ENCODE measurements around the gene NADSYN1.
"Not testable (repeated sequence)": the region's sequence is repeated elsewhere in the genome, so short reads cannot be mapped to it uniquely, and the experiment has no call there.

NADSYN1 gene

GRCh38 chr11:71422318-71422717 is 30.7 kb upstream of the NADSYN1 start:
- H3K4me1 ChIP-seq (ENCODE audit: control insufficient read depth, insufficient read depth, low read length, poor library complexity, severe bottlenecking); H3K27ac ChIP-seq (ENCODE audit: low read depth, low read length, severe bottlenecking); H3K36me3 ChIP-seq (ENCODE audit: control insufficient read depth, insufficient read depth, low read length); H3K4me3 ChIP-seq (ENCODE audit: extremely low read depth, insufficient read depth, low read length, poor library complexity, severe bottlenecking); H3K9me3 ChIP-seq (ENCODE audit: control insufficient read depth, low read length): not testable (repeated sequence)
- 100% methylated on average over 1 of the region's 3 CpGs; no CpG with 5 or more reads in 1 of the 2 experiments for WGBS, 2 experiments (ENCODE audit: insufficient coverage in 2 of 2)

- Histone ChIP-seq H3K27ac (ENCODE audit: low read depth, low read length, severe bottlenecking) (no peak overlapping the region), H3K9me3 (ENCODE audit: control insufficient read depth, low read length) (no peaks in the 10 kb centered on the region), H3K36me3 (ENCODE audit: control insufficient read depth, insufficient read depth, low read length) (no peaks in the 10 kb centered on the region), H3K4me3 (ENCODE audit: extremely low read depth, insufficient read depth, low read length, poor library complexity, severe bottlenecking) (no peak overlapping the region), H3K4me1 (ENCODE audit: control insufficient read depth, insufficient read depth, low read length, poor library complexity, severe bottlenecking) (no peaks in the 10 kb centered on the region)
- 93 to 94% methylated on average over 2 to 3 of the region's 7 CpGs for WGBS, 2 experiments (ENCODE audit: insufficient coverage in 2 of 2)
Measured at GRCh38 chr11:71423181-71423790, 29.7 kb upstream of the NADSYN1 start.

- Histone ChIP-seq H3K27ac (ENCODE audit: low read depth, low read length, severe bottlenecking) (no peak overlapping the region), H3K4me3 (ENCODE audit: extremely low read depth, insufficient read depth, low read length, poor library complexity, severe bottlenecking) (no peak overlapping the region), H3K9me3 (ENCODE audit: control insufficient read depth, low read length) (no peaks in the 10 kb centered on the region), H3K36me3 (ENCODE audit: control insufficient read depth, insufficient read depth, low read length) (no peaks in the 10 kb centered on the region), H3K4me1 (ENCODE audit: control insufficient read depth, insufficient read depth, low read length, poor library complexity, severe bottlenecking) (no peaks in the 10 kb centered on the region)
- 80 to 83% methylated on average over 2 of the region's 2 CpGs for WGBS, 2 experiments (ENCODE audit: insufficient coverage in 2 of 2)
Measured at GRCh38 chr11:71425409-71425808, 27.6 kb upstream of the NADSYN1 start.

- H3K36me3 ChIP-seq (ENCODE audit: control insufficient read depth, insufficient read depth, low read length), result no peaks in the 10 kb centered on the region
- 74 to 86% methylated on average over 3 to 4 of the region's 4 CpGs for WGBS, 2 experiments (ENCODE audit: insufficient coverage in 2 of 2)
Measured at GRCh38 chr11:71425860-71426259, 27.1 kb upstream of the NADSYN1 start.

GRCh38 chr11:71426413-71426812 is 26.6 kb upstream of the NADSYN1 start:
- Histone ChIP-seq H3K36me3 (ENCODE audit: control insufficient read depth, insufficient read depth, low read length) (no peaks in the 10 kb centered on the region), H3K4me3 (ENCODE audit: extremely low read depth, insufficient read depth, low read length, poor library complexity, severe bottlenecking) (no peak overlapping the region), H3K9me3 (ENCODE audit: control insufficient read depth, low read length) (no peaks in the 10 kb centered on the region), H3K27ac (ENCODE audit: low read depth, low read length, severe bottlenecking) (no peak overlapping the region), H3K4me1 (ENCODE audit: control insufficient read depth, insufficient read depth, low read length, poor library complexity, severe bottlenecking) (no peaks in the 10 kb centered on the region)
- 60% methylated on average over 1 of the region's 3 CpGs; no CpG with 5 or more reads in 1 of the 2 experiments for WGBS, 2 experiments (ENCODE audit: insufficient coverage in 2 of 2)

More at GRCh38 chr11:71425860-71426259, 27.1 kb upstream of the NADSYN1 start:
- H3K9me3 ChIP-seq (ENCODE audit: control insufficient read depth, low read length), result no peaks in the 10 kb centered on the region
- no peak overlapping the region for H3K4me3 ChIP-seq (ENCODE audit: extremely low read depth, insufficient read depth, low read length, poor library complexity, severe bottlenecking)
- no peaks in the 10 kb centered on the region for H3K4me1 ChIP-seq (ENCODE audit: control insufficient read depth, insufficient read depth, low read length, poor library complexity, severe bottlenecking)
- H3K27ac ChIP-seq (ENCODE audit: low read depth, low read length, severe bottlenecking), result no peak overlapping the region

GRCh38 chr11:71428861-71429435 is 24.1 kb upstream of the NADSYN1 start:
- no peak overlapping the region for H3K27ac ChIP-seq (ENCODE audit: low read depth, low read length, severe bottlenecking)
- H3K4me1 ChIP-seq (ENCODE audit: control insufficient read depth, insufficient read depth, low read length, poor library complexity, severe bottlenecking), result no peaks in the 10 kb centered on the region
- no peaks in the 10 kb centered on the region for H3K9me3 ChIP-seq (ENCODE audit: control insufficient read depth, low read length)
- H3K4me3 ChIP-seq (ENCODE audit: extremely low read depth, insufficient read depth, low read length, poor library complexity, severe bottlenecking), result no peak overlapping the region
- no peaks in the 10 kb centered on the region for H3K36me3 ChIP-seq (ENCODE audit: control insufficient read depth, insufficient read depth, low read length)
- 83 to 86% methylated on average over 6 of the region's 7 CpGs for WGBS, 2 experiments (ENCODE audit: insufficient coverage in 2 of 2)

- no peak overlapping the region for H3K27ac ChIP-seq (ENCODE audit: low read depth, low read length, severe bottlenecking)
- WGBS, 2 experiments (ENCODE audit: insufficient coverage in 2 of 2), result 93 to 97% methylated on average over 3 of the region's 6 CpGs
- H3K36me3 ChIP-seq (ENCODE audit: control insufficient read depth, insufficient read depth, low read length), result peaks cover 5% of the 10 kb centered on the region
- no peaks in the 10 kb centered on the region for H3K9me3 ChIP-seq (ENCODE audit: control insufficient read depth, low read length)
- H3K4me3 ChIP-seq (ENCODE audit: extremely low read depth, insufficient read depth, low read length, poor library complexity, severe bottlenecking), result no peak overlapping the region
- H3K4me1 ChIP-seq (ENCODE audit: control insufficient read depth, insufficient read depth, low read length, poor library complexity, severe bottlenecking), result no peaks in the 10 kb centered on the region
Measured at GRCh38 chr11:71429701-71430100, 23.3 kb upstream of the NADSYN1 start.

- H3K36me3 ChIP-seq (ENCODE audit: control insufficient read depth, insufficient read depth, low read length), result peaks cover 10% of the 10 kb centered on the region
- no peak overlapping the region for H3K4me3 ChIP-seq (ENCODE audit: extremely low read depth, insufficient read depth, low read length, poor library complexity, severe bottlenecking)
- H3K4me1 ChIP-seq (ENCODE audit: control insufficient read depth, insufficient read depth, low read length, poor library complexity, severe bottlenecking), result no peaks in the 10 kb centered on the region
- H3K9me3 ChIP-seq (ENCODE audit: control insufficient read depth, low read length), result no peaks in the 10 kb centered on the region
- 92 to 95% methylated on average over 7 to 9 of the region's 9 CpGs for WGBS, 2 experiments (ENCODE audit: insufficient coverage in 2 of 2)
- H3K27ac ChIP-seq (ENCODE audit: low read depth, low read length, severe bottlenecking), result no peak overlapping the region
Measured at GRCh38 chr11:71430166-71430565, 22.8 kb upstream of the NADSYN1 start.

GRCh38 chr11:71431271-71431670 is 21.7 kb upstream of the NADSYN1 start:
- H3K36me3 ChIP-seq (ENCODE audit: control insufficient read depth, insufficient read depth, low read length), result peaks cover 20% of the 10 kb centered on the region
- no peak overlapping the region for H3K27ac ChIP-seq (ENCODE audit: low read depth, low read length, severe bottlenecking)
- H3K4me1 ChIP-seq (ENCODE audit: control insufficient read depth, insufficient read depth, low read length, poor library complexity, severe bottlenecking), result no peaks in the 10 kb centered on the region
- H3K9me3 ChIP-seq (ENCODE audit: control insufficient read depth, low read length), result no peaks in the 10 kb centered on the region
- no peak overlapping the region for H3K4me3 ChIP-seq (ENCODE audit: extremely low read depth, insufficient read depth, low read length, poor library complexity, severe bottlenecking)
- 42 to 75% methylated on average over 3 to 6 of the region's 7 CpGs for WGBS, 2 experiments (ENCODE audit: insufficient coverage in 2 of 2)

GRCh38 chr11:71432761-71433647 is 20.0 kb upstream of the NADSYN1 start:
- Histone ChIP-seq H3K4me1 (ENCODE audit: control insufficient read depth, insufficient read depth, low read length, poor library complexity, severe bottlenecking) (no peaks in the 10 kb centered on the region), H3K9me3 (ENCODE audit: control insufficient read depth, low read length) (no peaks in the 10 kb centered on the region), H3K4me3 (ENCODE audit: extremely low read depth, insufficient read depth, low read length, poor library complexity, severe bottlenecking) (no peak overlapping the region), H3K36me3 (ENCODE audit: control insufficient read depth, insufficient read depth, low read length) (peaks cover 35% of the 10 kb centered on the region), H3K27ac (ENCODE audit: low read depth, low read length, severe bottlenecking) (no peak overlapping the region)
- 90 to 97% methylated on average over 4 to 5 of the region's 7 CpGs for WGBS, 2 experiments (ENCODE audit: insufficient coverage in 2 of 2)

Data from mesodermal cell (in vitro differentiated cells).